GM19324 (cell line): ENCODE results near the gene NEAT1.

ENCODE experiments used
- ATAC-seq: cut with Tn5 transposase; IDR thresholded peaks from one replicate; pipeline ENCODE4 v1.9.1; 2021; ENCODE audit warnings: mild to moderate bottlenecking, moderate library complexity; ENCODE audit not compliant: unreplicated experiment, low FRiP score

NEAT1 gene

GRCh38 chr11:65389294-65389980 is 33.2 kb upstream of the NEAT1 start:
- no peak for ATAC-seq

GRCh38 chr11:65390099-65390941 is 32.3 kb upstream of the NEAT1 start:
- no peak for ATAC-seq

DNA sequence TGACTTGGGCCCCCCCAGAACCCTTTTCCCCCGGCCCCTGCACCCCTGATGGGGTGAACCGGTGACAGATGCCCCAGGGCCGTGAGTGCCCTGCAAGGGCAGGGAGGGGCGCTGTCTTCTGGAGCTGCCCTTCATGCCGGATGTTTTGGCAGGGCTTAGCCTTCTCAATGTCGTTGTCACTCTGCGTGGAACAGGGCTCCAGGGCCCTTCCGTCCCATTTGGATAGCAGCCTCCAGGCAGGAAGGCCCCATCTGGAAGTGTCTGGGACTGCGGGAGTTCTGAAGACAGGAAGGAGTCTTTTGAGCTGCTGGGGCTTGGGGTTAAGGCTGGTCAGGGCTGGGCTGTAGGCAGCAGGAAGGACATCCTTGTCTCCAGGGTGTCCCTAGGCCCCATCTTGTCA is 31.6 kb upstream of the NEAT1 start:
- ATAC-seq: no peak

DNA sequence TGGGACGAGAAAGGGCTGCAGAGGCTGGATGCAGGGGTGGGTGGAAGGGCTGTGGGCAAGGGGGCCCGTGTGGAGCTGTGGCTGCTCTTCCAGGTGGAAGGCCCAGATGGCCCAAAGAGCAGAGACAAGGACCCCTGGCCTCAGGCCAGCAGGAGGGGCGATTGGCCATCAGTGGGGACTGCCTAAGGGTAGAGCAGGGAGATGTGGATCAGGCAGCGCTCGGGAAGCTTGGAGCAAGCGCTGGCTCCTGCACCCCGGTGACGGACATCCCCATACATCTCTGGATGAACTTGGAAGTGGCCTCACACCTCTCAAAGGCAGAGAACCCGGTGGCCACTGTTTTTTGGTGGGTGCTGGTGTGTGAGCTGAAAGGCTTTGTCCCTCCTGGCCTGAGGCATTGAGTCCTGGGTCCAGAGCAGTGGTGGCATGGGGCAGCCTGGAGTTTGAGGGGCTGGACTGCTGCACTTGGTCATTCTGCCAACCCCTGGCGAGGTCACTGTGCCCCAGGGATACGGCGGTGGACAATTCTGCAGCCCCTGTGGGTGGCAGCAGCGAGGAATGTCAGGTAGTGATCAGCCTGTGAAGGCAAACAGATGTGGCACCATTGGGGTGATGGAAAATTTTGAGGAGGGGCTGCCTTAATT is 30.3 kb upstream of the NEAT1 start:
- ATAC-seq: no peak

- ATAC-seq: no peak
These were observed 29.7 kb upstream of the NEAT1 start for GRCh38 chr11:65392899-65393298.

DNA sequence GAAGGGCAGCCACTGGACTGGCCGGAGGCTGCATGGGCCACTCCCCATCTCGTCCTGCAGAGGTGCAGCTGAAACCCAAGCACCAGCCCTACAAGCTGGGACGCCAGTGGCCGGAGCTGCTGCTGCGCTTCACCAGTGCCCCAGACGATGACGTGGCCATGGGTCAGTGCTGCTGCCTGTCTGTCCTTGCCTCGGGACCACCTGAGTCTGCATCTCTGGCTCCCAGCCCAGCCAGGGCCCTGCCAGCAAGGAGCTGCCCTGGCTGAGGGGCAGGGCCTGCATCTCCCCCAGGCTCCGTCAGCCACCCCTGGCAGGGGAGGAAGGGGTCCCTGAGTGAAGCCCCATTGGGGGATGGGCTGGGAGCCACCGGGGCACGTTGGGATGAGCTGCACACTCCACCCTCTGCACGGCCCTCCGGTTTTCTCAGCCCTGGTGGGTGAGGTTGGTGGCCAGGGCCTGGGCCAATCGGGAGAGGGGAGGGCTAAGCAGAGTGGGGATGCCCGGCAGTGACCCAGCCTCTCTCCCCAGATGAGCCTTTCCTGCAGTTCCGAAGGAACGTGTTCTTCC is 29.0 kb upstream of the NEAT1 start:
- no peak for ATAC-seq

DNA sequence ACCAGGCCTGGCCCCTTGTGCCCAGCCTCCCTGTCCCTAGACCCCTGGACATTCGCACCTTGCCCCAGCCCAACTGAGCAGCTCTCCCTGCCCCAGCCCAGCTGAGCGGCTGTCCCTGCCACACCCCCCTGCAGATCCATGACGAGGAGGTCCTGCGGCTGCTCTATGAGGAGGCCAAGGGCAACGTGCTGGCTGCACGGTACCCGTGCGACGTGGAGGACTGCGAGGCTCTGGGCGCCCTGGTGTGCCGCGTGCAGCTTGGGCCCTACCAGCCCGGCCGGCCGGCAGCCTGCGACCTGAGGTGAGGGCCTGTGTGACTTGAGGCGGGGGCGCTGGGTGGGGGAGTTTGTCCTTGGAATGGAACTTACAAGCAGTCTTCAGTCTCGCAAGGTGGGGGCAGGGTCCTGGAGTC is 28.5 kb upstream of the NEAT1 start:
- ATAC-seq: no peak

DNA sequence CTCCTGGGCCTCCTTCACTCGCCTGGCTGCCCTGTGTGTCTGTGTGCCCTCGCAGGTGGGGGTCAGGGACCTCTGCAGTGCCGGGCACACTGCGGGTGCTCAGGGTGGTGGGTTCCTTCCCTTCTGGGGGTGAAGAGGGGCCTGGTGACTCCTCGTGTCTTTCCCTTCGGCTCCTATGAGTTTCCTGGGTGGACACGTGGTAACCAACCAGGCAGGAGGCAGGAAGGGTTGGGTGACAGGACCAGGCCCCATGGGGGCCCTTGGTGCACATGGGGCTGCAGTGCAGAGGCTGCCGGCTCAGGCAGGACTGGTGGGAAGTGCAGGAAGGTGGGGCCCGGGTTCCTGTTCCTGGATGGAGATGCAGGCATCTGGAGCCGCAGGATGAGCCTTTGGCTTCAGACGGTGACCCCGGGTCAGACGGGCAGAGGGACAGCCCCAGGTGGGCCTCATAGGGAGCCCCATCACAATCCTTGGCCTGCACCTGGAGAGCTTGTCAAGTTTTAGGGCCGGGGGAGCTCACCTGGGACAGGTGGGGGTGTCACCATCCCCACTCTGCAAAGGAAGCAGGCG is 26.6 kb upstream of the NEAT1 start:
- ATAC-seq: no peak

- ATAC-seq: no peak
These were observed 25.5 kb upstream of the NEAT1 start for GRCh38 chr11:65396769-65397745.

GRCh38 chr11:65398362-65398910 is 24.2 kb upstream of the NEAT1 start:
- ATAC-seq: no peak

GRCh38 chr11:65399249-65399648 is 23.3 kb upstream of the NEAT1 start:
- ATAC-seq: no peak

- no peak for ATAC-seq
These were observed 22.8 kb upstream of the NEAT1 start for GRCh38 chr11:65399845-65400244.

DNA sequence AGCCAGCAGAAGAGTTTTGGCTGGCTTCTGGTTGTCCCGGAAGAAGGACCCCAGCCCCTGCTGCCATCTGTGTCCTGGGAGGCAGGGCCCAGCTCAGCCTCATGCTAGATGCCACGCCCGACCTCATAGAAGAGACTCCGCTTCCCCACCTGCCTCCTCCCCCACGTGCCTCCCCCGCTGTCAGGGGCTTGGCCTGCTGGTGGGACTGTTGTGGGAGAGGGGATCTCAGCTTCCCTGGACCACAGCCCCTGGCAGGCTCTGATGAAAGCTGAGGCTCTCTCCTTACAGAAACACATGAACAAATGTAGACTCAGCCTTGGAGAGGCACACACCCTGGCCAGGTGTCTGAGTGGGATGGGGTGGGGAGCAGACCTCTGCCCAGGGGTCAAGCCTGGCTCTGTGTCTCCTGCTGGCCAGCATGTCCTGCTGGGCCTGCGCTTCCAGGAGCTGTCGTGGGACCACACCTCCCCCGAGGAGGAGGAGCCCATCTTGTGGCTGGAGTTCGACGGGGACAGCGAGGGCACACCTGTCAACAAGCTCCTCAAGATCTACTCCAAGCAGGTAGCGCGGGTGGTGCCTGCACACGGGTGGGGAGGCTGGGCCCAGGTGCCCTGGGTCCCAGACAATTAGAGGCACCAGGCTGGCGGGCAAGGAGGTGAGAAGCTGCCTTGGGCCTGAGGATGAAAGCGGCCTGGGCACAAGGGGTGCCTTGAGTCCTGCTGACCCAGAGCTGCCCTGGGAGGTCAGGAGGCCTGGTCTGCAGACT is 22.1 kb upstream of the NEAT1 start:
- ATAC-seq: no peak

- ATAC-seq: no peak
These were observed 21.4 kb upstream of the NEAT1 start for GRCh38 chr11:65401073-65401802.

DNA sequence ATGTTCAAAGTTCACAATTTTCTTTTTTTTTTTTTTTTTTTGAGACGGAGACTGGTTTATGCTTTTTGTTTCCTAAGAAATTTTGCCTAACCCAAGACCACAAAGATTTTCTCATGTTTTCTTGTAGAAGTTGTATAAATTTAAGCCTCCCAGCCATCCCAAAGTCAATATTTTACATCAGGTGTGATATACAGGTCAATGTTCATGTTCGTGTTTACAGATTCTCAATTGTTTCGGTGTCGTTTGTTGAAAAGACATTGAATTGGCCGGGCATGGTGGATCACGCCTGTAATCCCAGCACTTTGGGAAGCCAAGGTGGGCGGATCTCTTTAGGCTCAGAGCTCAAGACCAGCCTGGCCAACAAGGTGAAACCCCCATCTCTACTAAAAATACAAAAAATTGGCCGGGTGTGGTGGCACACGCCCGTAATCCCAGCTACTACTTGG is 20.8 kb upstream of the NEAT1 start:
- ATAC-seq: no peak

GRCh38 chr11:65402790-65403189 is 19.8 kb upstream of the NEAT1 start:
- no peak for ATAC-seq

GRCh38 chr11:65403607-65404121 is 18.9 kb upstream of the NEAT1 start:
- no peak for ATAC-seq

GRCh38 chr11:65404210-65404609 is 18.4 kb upstream of the NEAT1 start:
- ATAC-seq: no peak
